PC-3 (cell line): ENCODE results near the gene C11orf68. TPM values are rescaled to one million over a fixed set of nuclear protein-coding genes. Genes with fewer than 3 reads are reported as not detected.
A peak's percentile ranks its signal among the peaks of the same experiment; 100 is the strongest.

Experiments used
- ATAC-seq: fragments of 200-7000 bp; cut with Tn5 transposase; 2 replicates; pipeline ENCODE4 v1.9.1; 2020; ENCODE audit warnings: mild to moderate bottlenecking, moderate library complexity
- BruUV-seq: library from RNA; stranded (reverse); fragments of 400-500 nt; replicated peaks from 2 replicates; lab custom pipeline; 2021; lab: Mats Ljungman, UMichigan
- CTCF ChIA-PET: fragments of 300-600 bp; sonication (Branson Sonifier 250); formaldehyde crosslinking; loops from one replicate; lab custom pipeline; 2022; ENCODE audit warnings: antibody characterized with exemption; lab: Charles Lee
- POLR2A ChIA-PET: fragments of 300-600 bp; sonication (Branson Sonifier 250); formaldehyde crosslinking; loops from one replicate; lab custom pipeline; 2022; ENCODE audit warnings: antibody characterized with exemption; ENCODE audit not compliant: unreplicated experiment; lab: Charles Lee
- DNase-seq: peaks from one replicate; pipeline ENCODE4 v3.0.0-alpha.2; 2015
- H2AFZ ChIP-seq: fragments of 300-600 bp; sonication (generic); 2 replicates; pipeline ENCODE4 v1.6.0; 2016; ENCODE audit warnings: antibody characterized with exemption, low read length
- H3F3A ChIP-seq: fragments of 300-600 bp; sonication (generic); one replicate; pipeline ENCODE4 v1.6.0; 2017; ENCODE audit warnings: antibody characterized with exemption, low read length, control low read depth, mild to moderate bottlenecking; ENCODE audit not compliant: unreplicated experiment
- H3K27ac ChIP-seq: fragments of 300-600 bp; sonication (generic); 2 replicates; pipeline ENCODE4 v1.5.1; 2016; ENCODE audit warnings: mild to moderate bottlenecking, low read length
- H3K27me3 ChIP-seq: fragments of 300-600 bp; sonication (generic); 2 replicates; pipeline ENCODE4 v1.6.1; 2016; ENCODE audit warnings: low read length, mixed read lengths
- H3K36me3 ChIP-seq: fragments of 300-600 bp; sonication (generic); 2 replicates; pipeline ENCODE4 v1.6.1; 2016; ENCODE audit warnings: low read depth, mixed run types, low read length, mixed read lengths
- H3K4me1 ChIP-seq: fragments of 300-600 bp; sonication (generic); 2 replicates; pipeline ENCODE4 v1.5.1; 2016; ENCODE audit warnings: low read length; ENCODE audit not compliant: insufficient read depth
- H3K4me2 ChIP-seq: fragments of 300-600 bp; sonication (generic); 2 replicates; pipeline ENCODE4 v1.6.0; 2016; ENCODE audit warnings: low read length
- H3K4me3 ChIP-seq: fragments of 300-600 bp; sonication (generic); 2 replicates; pipeline ENCODE4 v1.5.1; 2016; ENCODE audit warnings: mild to moderate bottlenecking, low read length, mixed read lengths
- H3K79me2 ChIP-seq: fragments of 300-600 bp; sonication (generic); 2 replicates; pipeline ENCODE4 v1.6.1; 2017; ENCODE audit warnings: low read length, mixed read lengths
- H3K9ac ChIP-seq: fragments of 300-600 bp; sonication (generic); 2 replicates; pipeline ENCODE4 v1.6.0; 2016; ENCODE audit warnings: mild to moderate bottlenecking, low read length
- H3K9me2 ChIP-seq: fragments of 300-600 bp; sonication (generic); replicated peaks from 2 replicates; pipeline ENCODE4 v1.6.1; 2016; ENCODE audit warnings: mixed run types, low read length, mixed read lengths
- H3K9me3 ChIP-seq: fragments of 300-600 bp; sonication (generic); 2 replicates; pipeline ENCODE4 v1.6.1; 2016; ENCODE audit warnings: low read length, mixed read lengths
- H4K20me1 ChIP-seq: fragments of 300-600 bp; sonication (generic); 2 replicates; pipeline ENCODE4 v1.6.1; 2016; ENCODE audit warnings: low read length, mixed read lengths
- EZH2 ChIP-seq: fragments of 300-600 bp; sonication (generic); IDR thresholded peaks from one replicate; pipeline ENCODE4 v1.6.1; 2017; ENCODE audit warnings: antibody characterized with exemption, mild to moderate bottlenecking, low read length; ENCODE audit not compliant: unreplicated experiment
- EZH2phosphoT487 ChIP-seq: fragments of 300-600 bp; sonication (generic); IDR thresholded peaks from 2 replicates; pipeline ENCODE4 v1.6.1; 2018; ENCODE audit warnings: mild to moderate bottlenecking, antibody characterized with exemption, low read length, borderline replicate concordance
- intact Hi-C: fragments of 100-400 bp; cut with micrococcal nuclease; formaldehyde crosslinking; loops from 2 replicates; pipeline ENCODE4 v1.9.0; 2023
- total RNA-seq: library from RNA; depleted of rRNA; stranded (reverse); fragments of >200 nt; gene quantifications from 2 replicates; pipeline ENCODE4 v1.2.3, GENCODE V29; 2014
- TF ChIP-seq, protein P1 (sequence below): fragments of 300-600 bp; sonication (generic); conservative IDR thresholded peaks from 2 replicates; pipeline ENCODE4 v1.5.1; 2017; ENCODE audit warnings: antibody characterized with exemption, low read depth, mild to moderate bottlenecking, low read length

C11orf68 gene
- total RNA-seq, 1 experiment from 2014 or later = 61.3 TPM

DNA sequence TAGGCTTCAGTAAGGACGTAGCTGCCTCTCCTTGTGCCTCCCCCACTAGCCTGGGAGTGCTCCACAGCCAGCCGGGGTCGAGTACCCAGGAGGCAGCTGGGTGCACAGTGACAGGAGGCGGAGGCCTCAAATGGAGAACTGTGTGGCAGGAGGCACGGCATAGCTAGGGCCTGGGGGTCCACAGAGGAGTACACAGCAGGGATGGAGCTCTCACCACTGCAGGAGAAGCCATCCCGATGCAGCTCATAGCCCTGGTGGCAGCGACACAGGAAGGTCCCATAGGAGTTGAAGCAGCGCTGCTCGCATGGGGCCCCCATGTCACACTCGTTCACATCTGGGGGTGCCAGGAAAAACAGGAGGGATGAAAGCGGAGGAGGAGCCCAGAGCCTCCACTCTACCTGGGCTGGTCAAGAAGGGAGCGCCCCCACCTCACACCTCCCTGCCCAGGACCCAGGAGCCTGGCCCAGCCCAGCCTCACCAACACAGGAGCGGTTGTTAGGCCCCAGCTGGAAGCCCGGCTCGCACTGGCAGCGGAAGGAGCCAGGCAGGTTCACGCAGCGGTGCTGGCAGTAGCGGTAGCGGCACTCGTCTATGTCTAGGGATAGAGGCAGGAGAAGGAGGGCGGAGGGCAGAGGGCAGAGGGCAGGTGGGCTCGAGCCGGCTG, 49.1 kb downstream of the C11orf68 start:
- peaks cover 6% of the 10 kb centered on the region for H3K4me1 ChIP-seq
- POLR2A ChIA-PET = interaction anchor here (0.8 kb wide), 1 partner anchor 10 kb away, joined by 4 read pairs; no protein-coding TSS in a partner anchor
- CTCF ChIA-PET = no interaction called here
- no TSS peak for BruUV-seq
- intact Hi-C loops = no loop called here
- no peak overlapping the region for H3K4me3 ChIP-seq
- no peak for TF ChIP-seq EZH2phosphoT487
- TF ChIP-seq EZH2 = no peak
- TF ChIP-seq, protein P1, sequence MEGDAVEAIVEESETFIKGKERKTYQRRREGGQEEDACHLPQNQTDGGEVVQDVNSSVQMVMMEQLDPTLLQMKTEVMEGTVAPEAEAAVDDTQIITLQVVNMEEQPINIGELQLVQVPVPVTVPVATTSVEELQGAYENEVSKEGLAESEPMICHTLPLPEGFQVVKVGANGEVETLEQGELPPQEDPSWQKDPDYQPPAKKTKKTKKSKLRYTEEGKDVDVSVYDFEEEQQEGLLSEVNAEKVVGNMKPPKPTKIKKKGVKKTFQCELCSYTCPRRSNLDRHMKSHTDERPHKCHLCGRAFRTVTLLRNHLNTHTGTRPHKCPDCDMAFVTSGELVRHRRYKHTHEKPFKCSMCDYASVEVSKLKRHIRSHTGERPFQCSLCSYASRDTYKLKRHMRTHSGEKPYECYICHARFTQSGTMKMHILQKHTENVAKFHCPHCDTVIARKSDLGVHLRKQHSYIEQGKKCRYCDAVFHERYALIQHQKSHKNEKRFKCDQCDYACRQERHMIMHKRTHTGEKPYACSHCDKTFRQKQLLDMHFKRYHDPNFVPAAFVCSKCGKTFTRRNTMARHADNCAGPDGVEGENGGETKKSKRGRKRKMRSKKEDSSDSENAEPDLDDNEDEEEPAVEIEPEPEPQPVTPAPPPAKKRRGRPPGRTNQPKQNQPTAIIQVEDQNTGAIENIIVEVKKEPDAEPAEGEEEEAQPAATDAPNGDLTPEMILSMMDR = no peak
- no peak for ATAC-seq
- no peaks in the 10 kb centered on the region for H3K79me2 ChIP-seq
- H3K27me3 ChIP-seq = no peaks in the 10 kb centered on the region
- no peak overlapping the region for H3K9ac ChIP-seq
- no peak for DNase-seq
- H3K4me2 ChIP-seq = no peak overlapping the region
- no peaks in the 10 kb centered on the region for H3K9me3 ChIP-seq
- no peaks in the 10 kb centered on the region for H3K9me2 ChIP-seq
- H3K27ac ChIP-seq = no peak overlapping the region
- H2AFZ ChIP-seq = no peak overlapping the region
- no peaks in the 10 kb centered on the region for H3F3A ChIP-seq
- no peaks in the 10 kb centered on the region for H4K20me1 ChIP-seq
- peaks cover 10% of the 10 kb centered on the region; the same call in 1 of the 2 replicates for H3K36me3 ChIP-seq

DNA sequence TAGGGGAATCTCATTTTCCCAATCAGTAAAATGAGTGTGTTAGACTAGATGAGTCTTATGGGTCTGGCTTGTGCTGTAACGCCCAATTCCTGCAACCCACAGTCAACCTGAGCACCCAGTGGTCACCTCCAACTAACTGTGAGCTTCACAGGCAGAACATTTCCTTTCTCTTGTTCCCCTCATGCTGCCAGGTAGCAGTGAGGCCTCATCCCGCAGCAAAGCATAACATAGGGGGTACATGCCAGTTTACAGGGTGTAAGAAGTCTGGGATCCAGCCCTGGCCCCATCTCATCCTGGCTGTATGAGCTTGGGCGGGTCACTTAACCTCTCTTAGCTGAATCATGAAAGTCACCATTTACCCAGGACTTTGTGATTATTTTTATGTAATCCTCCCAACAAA, 50.0 kb downstream of the C11orf68 start:
- TF ChIP-seq, protein P1 = no peak
- TF ChIP-seq EZH2phosphoT487 (no peak), EZH2 (no peak)
- no peak overlapping the region for H3K27ac ChIP-seq
- H3K4me3 ChIP-seq = no peak overlapping the region
- H3K79me2 ChIP-seq = no peaks in the 10 kb centered on the region
- POLR2A ChIA-PET = interaction anchor here (0.6 kb wide), 1 partner anchor 32 kb away, joined by 3 read pairs; no protein-coding TSS in a partner anchor
- BruUV-seq = TSS peak; percentile 3
- intact Hi-C loops = no loop called here
- peaks cover 19% of the 10 kb centered on the region; the same call in 1 of the 2 replicates for H3K36me3 ChIP-seq
- CTCF ChIA-PET = interaction anchor here (0.7 kb wide), 1 partner anchor 9 kb away, joined by 4 read pairs; the partner anchor contains the start of gene MUS81
- no peaks in the 10 kb centered on the region for H3F3A ChIP-seq
- no peak overlapping the region for H3K9ac ChIP-seq
- H3K4me1 ChIP-seq = peaks cover 6% of the 10 kb centered on the region
- H3K9me2 ChIP-seq = no peaks in the 10 kb centered on the region
- no peaks in the 10 kb centered on the region for H4K20me1 ChIP-seq
- no peak overlapping the region for H2AFZ ChIP-seq
- no peaks in the 10 kb centered on the region for H3K9me3 ChIP-seq
- H3K4me2 ChIP-seq = no peak overlapping the region
- H3K27me3 ChIP-seq = no peaks in the 10 kb centered on the region
- no peak for ATAC-seq
- DNase-seq = no peak
